ENCODE data around the gene PDGFD.

DNA sequence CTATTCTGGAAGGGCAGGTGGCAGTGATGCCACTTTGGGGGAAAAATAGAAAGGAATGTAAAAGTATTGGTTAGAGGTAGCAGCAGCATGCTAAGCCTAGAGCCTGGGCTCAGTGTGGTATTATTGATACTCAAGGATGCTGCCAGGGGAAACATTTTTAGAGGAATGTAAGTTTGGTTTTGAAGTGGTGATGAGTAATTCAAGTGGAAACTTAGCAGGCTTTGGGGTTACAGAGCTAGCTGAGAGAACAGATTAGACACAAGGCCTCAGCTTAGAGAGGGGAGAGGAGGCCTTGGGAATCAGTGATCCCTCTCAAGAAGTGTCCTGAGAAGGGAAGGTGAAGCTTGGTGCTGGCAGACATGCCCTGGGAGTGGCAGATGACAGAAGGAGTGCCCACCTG lies 160.5 kb downstream of the PDGFD start:
- TF ChIP-seq CTCF (IDR thresholded peaks at IDR 0.05) (no peak), POLR2AphosphoS5 (IDR thresholded peaks at IDR 0.05) (no peak), POLR2A (IDR thresholded peaks at IDR 0.05) (no peak), EP300 (IDR thresholded peaks at IDR 0.05) (no peak)
